Dendritic cell treated with granulocyte-macrophage colony-stimulating factor and Interleukin-4, amounts not matched to agents 40 ng/mL and 50 ng/mL, for 4 days (primary cell): ENCODE measurements around the gene FNDC10.

Experiments
- H3K27ac Mint-ChIP-seq: one replicate; pipeline ENCODE4 v1.8.0; 2022; ENCODE audit warnings: mild to moderate bottlenecking, mixed read lengths
- H3K27me3 Mint-ChIP-seq: one replicate; pipeline ENCODE4 v1.8.0; 2022; ENCODE audit warnings: mild to moderate bottlenecking, mixed read lengths
- H3K36me3 Mint-ChIP-seq: one replicate; pipeline ENCODE4 v1.8.0; 2022; ENCODE audit warnings: low read depth, mixed read lengths
- H3K4me1 Mint-ChIP-seq: one replicate; pipeline ENCODE4 v1.8.0; 2022; ENCODE audit warnings: low read depth, mixed read lengths
- H3K4me3 Mint-ChIP-seq: one replicate; pipeline ENCODE4 v1.8.0; 2022; ENCODE audit warnings: mild to moderate bottlenecking, moderate library complexity, mixed read lengths
- H3K9me3 Mint-ChIP-seq: one replicate; pipeline ENCODE4 v1.8.0; 2022; ENCODE audit warnings: mixed read lengths
- intact Hi-C: fragments of 100-400 bp; cut with micrococcal nuclease; formaldehyde crosslinking; loops from one replicate; pipeline ENCODE4 v1.15.0; 2022

The FNDC10 gene

DNA sequence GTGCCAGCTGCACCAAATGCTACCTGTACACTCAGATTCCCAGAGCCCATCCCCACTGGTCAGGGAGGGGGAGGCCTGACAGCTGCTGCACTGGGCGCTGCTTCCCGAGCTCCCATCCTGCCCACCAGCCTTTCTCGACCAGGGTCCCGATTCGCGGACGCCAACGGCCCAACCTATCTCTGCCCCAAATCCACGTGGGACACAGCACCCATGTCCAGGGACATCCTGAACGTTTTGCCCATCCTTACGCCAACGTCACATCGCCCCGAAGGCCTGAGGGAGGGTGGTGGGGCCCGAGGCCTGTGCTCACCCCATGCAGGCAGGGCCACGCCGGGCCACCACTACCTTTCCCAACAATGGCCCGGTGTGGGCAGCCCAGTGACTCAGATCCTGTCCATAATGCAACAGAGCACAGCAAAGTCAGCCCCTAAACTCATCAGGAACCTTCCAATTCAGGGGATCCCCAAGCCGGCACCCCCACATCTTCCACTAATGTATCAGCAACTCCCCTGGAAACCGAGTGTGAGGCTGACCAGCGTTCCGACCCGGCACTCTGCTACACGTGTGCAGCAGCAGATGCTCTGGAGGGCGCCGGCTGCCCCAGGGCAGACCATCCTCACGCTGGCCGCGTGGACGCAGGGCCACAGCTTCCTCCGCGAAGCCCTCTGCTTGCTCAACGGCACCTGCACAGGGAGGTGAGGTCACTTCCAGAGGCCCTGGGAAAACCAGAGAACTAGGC lies 48.2 kb downstream of the FNDC10 start:
- Mint-ChIP-seq H3K4me3 (no peak overlapping the region), H3K36me3 (peaks cover 71% of the 10 kb centered on the region), H3K9me3 (no peaks in the 10 kb centered on the region), H3K4me1 (peaks cover 17% of the 10 kb centered on the region), H3K27ac (no peak overlapping the region), H3K27me3 (no peaks in the 10 kb centered on the region)
- intact Hi-C loops = no loop called here

DNA sequence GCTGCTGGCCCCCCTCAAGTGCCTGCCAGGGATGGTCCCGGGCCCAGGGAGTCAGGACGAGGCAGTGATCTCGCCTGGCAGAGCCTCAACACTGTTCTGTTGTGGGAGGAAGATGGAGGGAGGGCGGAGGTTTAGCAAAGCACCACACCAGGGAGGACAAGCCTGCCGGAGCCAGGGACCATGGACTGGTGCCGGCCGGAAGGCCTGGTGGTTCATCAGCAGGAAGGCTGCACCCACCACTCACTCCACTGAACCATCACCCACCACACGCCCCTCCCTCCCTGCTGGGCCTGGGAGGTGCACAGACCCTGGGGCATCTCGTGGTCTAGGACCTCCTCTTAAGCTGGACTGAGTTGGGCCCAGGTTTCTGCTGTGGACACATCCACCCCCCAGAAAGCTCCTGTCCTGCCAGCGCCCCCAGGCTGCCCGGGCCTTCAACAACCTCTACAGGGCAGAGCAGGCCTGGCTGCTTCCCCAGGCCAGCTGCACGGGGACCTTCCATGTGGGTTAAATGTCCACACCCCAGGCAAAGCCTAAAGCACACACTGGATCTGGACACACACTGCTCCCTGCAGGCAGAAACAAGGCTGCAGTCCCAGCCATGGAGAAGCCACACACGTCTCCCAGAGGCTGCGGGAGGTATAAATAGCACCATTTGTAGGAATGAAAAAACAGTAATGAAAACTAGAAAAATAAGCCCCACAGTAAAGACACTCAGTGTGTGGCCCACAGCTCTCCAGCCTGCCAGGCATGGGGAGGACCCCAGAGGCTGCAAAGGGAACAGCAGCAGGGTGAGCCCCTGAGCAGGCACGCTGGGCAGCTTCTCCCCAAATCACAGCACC lies 49.1 kb downstream of the FNDC10 start:
- no peak overlapping the region for H3K27ac Mint-ChIP-seq
- H3K4me3 Mint-ChIP-seq = no peak overlapping the region
- H3K4me1 Mint-ChIP-seq = peaks cover 17% of the 10 kb centered on the region
- H3K27me3 Mint-ChIP-seq = no peaks in the 10 kb centered on the region
- peaks cover 73% of the 10 kb centered on the region for H3K36me3 Mint-ChIP-seq
- H3K9me3 Mint-ChIP-seq = no peaks in the 10 kb centered on the region
- intact Hi-C loops = no loop called here

DNA sequence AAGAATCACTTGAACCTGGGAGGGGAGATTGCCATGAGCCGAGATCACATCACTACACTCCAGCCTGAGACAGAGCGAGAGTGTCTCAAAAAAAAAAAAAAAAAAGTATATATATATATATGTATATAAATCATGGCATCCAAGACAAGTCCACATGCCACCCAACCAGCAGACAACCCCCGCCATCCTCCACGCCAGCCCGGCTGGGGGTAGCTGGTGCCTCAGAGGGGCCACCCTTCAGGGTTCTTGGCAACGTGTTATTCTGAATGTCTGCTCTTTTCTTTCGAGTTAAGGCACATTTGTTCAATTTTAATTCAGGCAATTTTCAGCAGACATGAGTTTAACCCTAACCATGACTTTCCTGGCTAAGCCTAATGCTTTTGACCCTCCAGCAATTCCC lies 49.8 kb downstream of the FNDC10 start:
- no peak overlapping the region for H3K4me3 Mint-ChIP-seq
- H3K27ac Mint-ChIP-seq = no peak overlapping the region
- H3K9me3 Mint-ChIP-seq = no peaks in the 10 kb centered on the region
- intact Hi-C loops = no loop called here
- peaks cover 12% of the 10 kb centered on the region for H3K4me1 Mint-ChIP-seq
- no peaks in the 10 kb centered on the region for H3K27me3 Mint-ChIP-seq
- H3K36me3 Mint-ChIP-seq = peaks cover 73% of the 10 kb centered on the region

DNA sequence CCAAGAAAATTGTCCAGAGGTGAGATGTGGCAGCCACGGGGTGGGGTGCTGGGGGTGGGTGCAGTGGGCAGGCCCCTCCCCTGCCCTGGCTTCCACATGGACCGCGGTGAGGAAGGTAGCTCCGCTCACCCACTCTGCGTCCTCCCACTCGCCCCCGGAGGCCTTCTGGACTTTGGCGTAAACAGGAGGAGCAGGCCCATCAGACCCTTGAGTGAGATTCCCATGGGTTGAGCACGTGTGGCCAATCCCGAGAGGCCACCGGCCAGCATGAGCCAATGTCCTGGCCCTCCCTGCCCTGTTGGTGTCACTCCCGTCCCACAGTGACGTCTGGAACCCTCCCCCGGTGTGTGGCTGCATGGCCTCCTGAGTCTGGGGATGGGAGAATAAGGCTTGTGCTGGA lies 51.3 kb downstream of the FNDC10 start:
- Mint-ChIP-seq H3K9me3 (no peaks in the 10 kb centered on the region), H3K27me3 (no peaks in the 10 kb centered on the region), H3K4me1 (peaks cover 7% of the 10 kb centered on the region), H3K27ac (no peak overlapping the region), H3K36me3 (peaks cover 73% of the 10 kb centered on the region), H3K4me3 (no peak overlapping the region)
- intact Hi-C loops = no loop called here
